Middle frontal gyrus (tissue), 1 donor: ENCODE results near the gene MRPL20.
"Not testable (repeated sequence)": the region's sequence is repeated elsewhere in the genome, so short reads cannot be mapped to it uniquely, and the experiment has no call there.

Experiments used
- DNase-seq: peaks from one replicate; pipeline ENCODE4 v3.0.0-alpha.2; 2015; ENCODE audit warnings: low spot score; ENCODE audit errors: extremely low spot score

The MRPL20 gene

GRCh38 chr1:1387098-1388077 lies 19.7 kb downstream of the MRPL20 start:
- no peak for DNase-seq

- DNase-seq, result no peak
Measured at GRCh38 chr1:1385931-1386330, 21.2 kb downstream of the MRPL20 start.

- DNase-seq, result not testable (repeated sequence)
Measured at GRCh38 chr1:1385339-1385738, 21.8 kb downstream of the MRPL20 start.

DNA sequence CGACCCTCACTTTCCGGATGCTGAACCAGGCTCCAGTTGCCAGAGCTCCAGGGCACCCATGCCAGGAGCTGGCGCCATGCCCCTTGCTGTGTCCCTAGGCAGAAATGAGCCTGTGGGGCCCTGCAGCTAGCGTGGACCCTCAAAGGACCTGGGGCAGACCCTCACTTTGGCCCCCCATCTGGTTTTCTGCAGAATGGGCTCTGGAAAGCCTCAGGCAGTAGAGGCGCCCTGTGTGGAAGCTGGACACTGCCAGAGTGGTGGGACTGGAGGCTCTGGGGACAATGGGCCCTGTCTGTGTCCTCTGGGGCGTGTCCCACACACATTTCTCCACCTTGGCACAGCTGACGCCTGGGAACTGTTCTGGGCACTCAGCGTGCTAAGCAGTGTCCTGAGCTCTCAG lies 25.8 kb downstream of the MRPL20 start:
- DNase-seq, result no peak

DNA sequence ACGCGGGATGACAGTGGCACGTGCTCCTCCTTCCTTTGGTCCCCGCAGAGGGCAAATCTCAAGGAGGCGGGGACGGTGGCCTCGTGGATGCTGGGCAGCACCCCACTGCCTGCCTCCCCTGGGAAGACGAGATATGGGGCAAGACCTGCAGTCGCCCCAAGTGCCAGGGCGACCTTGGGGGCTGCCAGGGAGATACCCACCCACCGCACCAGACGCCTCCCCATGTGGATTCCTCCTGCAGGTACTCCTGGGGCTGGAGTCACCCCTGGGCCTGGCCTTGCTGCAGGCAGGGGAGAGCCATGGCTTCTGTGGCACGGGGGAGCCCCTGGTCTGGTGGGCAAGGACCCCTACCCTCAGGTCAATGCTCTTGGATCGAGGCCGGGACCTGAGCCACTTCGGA lies 26.2 kb downstream of the MRPL20 start:
- no peak for DNase-seq

DNA sequence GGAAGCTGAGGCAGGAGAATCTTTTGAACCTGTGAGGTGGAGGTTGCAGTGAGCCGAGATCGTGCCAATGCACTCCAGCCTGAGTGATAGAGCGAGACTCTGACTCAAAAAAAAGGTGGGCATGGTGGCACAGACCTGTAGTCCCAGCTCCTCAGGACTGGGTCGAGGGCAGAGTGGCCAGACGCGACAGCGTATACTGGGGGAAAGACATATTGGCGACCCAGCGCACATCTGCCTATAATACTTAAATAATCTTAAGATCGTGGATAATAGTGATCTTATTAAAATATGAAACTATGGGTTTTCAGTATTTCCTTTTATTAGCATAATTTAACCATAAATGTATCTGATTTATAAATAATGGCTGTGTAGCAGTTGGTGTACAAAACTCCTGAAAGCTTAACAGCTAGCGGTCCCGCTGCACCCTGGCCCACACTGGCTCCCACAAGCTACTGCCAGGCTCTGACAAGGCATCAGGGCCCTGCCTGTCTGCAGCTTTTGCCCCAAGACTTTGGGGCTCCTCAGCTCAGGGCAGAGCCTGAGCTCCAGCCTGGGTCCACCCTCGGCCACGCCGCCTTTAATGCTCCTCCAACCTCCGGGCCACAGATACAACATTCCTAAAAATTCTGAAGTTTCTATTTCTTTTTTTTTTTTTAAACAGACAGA lies 29.4 kb downstream of the MRPL20 start:
- no peak for DNase-seq

DNA sequence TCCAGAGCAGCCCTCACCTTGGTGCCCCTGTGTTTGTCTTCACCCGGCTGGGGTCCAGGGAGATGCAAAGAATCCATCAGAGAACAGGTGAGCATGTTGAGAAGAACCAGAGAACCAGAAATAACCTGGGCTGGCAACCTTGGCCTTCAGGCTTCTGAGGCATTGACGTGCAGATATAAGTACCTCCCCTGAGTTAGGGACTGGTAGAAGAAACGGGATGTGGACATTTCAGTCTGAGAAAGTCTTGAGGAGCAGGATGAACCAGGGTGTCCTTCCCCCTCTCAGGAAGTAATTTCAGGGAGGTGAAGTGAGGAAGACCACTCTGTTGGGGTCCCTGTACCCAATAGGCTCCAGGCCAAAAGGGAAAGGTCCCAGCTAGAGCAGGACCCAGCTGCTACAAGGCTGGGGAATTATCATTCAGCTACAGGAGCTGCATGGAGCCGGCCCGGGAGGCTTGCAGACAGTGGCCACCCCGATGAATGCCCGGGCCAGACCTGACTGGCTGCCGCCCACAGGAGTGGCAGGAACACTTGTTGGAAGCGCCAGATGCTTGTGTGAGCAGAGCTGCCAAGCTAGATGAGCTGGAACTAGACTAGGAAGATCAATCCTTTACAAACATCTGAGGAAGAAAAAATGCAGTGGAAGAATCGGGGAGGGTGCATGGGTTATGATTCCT lies 30.4 kb downstream of the MRPL20 start:
- no peak for DNase-seq

DNA sequence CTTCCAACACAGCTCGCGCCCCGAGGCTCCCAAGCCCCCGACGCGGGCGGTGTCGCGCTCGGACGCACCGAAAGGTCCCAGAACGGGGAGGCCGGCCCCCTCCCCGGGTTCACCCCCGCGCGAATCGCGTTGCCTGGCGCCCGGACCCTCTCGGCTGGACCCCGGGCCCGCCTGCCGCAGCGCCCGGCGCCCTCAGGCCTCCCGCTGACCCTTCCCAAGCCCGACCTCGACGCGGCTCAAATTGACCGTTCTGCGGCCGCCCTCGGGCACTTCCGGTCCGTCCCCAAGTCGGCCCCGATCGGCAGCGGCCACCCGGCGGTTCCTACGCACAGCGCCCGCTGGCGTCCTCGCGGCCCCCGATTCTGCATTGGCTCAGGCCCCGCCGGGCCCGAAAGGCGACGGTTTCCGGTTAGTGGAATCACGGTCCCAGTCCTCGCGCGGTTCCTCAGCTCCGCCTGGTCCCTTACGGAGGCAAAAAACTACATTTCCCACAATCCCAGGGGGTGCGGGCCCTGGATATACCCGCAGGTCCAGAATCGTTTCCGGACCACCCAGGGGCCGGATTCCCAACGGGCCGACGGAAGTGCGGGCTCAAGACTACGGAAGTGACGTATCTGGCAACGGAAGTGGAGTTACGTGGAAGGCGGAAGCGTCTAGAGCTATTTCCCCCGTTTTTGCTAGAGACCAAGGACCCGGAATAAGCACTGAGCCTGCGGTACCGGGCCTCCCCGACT lies 32.0 kb downstream of the MRPL20 start, which contains the start of gene AURKAIP1:
AURKAIP1 (minus strand) TSS at position 279 of the 734 bp plus-strand sequence. CDS start 451 bp downstream, outside the sequence.
- peak; percentile 100 for DNase-seq

DNA sequence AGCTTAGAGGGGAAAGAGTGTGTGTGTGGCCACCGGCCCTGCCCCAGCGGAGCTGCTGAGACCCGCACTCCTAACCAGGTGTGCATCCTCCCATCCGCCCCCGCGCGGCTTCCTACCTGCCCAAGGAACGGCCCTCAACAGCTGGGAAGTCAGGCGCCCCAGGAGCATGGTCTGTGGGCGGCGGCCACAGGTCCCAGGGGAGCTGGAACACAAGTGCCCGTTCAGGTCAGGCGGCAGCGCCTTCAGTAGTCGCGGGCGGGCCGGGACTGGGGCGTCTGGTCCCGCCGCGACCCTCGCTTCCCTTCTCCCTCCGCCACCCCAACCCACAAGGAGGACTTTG lies 32.5 kb downstream of the MRPL20 start:
- no peak for DNase-seq

- DNase-seq, result no peak
Measured at GRCh38 chr1:1373815-1374588, 33.1 kb downstream of the MRPL20 start.

GRCh38 chr1:1373051-1373814 lies 33.9 kb downstream of the MRPL20 start:
- DNase-seq, result no peak

- DNase-seq, result no peak
Measured at GRCh38 chr1:1371746-1372711, 35.1 kb downstream of the MRPL20 start.

GRCh38 chr1:1371364-1371745 lies 35.7 kb downstream of the MRPL20 start:
- no peak for DNase-seq

- DNase-seq, result no peak
Measured at GRCh38 chr1:1370771-1371300, 36.3 kb downstream of the MRPL20 start.

DNA sequence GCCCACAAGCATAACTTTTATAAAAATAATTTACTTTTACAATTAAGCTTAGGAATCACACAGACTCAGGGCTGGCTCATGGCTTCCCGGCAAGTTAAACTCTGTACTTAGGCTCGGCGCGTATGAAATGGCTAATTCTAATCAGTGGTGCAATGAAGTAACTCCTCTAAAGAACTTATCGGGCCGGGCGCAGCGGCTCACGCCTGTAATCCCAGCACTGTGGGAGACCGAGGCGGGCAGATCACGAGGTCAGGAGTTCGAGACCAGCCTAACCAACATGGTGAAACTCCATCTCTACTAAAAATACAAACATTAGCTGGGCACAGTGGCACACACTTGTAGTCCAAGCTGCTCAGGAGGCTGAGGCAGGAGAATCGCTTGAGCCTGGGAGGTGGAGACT lies 37.0 kb downstream of the MRPL20 start:
- DNase-seq, result not testable (repeated sequence)

DNA sequence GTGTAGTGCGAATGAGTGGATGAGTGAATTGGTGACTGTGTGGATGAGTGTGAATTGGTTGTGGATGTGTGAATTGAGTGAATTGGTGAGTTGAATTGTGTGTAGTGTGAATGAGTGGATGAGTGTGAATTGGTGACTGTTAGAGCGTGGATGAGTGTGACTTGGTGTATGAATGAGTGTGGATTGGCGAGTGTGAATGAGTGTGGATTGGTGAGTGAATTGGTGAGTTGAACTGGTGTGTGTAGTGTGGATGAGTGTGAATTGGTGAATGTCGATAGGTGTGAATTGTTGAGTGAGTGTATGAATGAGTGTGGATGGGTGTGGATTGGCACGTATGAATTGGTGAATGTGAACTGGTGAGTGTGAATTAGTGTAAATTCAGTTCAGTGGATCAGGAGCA lies 39.8 kb downstream of the MRPL20 start:
- no peak for DNase-seq

GRCh38 chr1:1366699-1367066 lies 40.4 kb downstream of the MRPL20 start:
- DNase-seq, result no peak
